NAMALWA (cell line): ENCODE results near the gene DSC3.
A peak's percentile ranks its signal among the peaks of the same experiment; 100 is the strongest.

Experiments used
- DNase-seq: peaks from one replicate; pipeline ENCODE4 v3.0.0-alpha.2; 2015; ENCODE audit warnings: low spot score

DSC3 gene

DNA sequence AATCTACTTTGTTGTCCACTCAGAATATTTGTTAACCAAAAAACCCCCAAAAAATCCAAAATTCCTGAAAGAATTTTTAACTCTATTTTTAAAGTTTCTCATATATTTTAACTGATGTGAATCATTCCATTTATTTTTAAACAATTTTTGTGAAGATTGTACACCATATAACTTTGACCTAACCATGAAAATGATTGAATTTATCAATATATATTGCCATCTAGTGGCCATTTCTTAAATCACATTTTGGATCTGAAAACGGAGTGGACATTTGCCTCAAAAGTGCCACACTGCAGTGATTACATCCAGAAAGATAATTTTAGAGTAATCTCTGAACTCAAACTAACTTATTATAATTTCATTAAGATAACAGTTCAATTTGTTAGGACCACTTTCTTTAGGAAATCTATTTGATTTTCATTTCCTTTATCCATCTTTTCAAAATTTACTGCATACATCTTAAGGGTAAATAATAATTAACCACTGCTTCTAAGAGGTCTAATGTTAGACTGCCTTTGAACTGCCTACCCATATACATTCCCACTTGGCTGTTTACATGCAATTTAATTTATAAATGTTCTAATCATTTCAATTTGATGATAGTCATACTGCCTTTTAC lies 71.1 kb downstream of the DSC3 start:
- DNase-seq: peak; percentile 65

DNA sequence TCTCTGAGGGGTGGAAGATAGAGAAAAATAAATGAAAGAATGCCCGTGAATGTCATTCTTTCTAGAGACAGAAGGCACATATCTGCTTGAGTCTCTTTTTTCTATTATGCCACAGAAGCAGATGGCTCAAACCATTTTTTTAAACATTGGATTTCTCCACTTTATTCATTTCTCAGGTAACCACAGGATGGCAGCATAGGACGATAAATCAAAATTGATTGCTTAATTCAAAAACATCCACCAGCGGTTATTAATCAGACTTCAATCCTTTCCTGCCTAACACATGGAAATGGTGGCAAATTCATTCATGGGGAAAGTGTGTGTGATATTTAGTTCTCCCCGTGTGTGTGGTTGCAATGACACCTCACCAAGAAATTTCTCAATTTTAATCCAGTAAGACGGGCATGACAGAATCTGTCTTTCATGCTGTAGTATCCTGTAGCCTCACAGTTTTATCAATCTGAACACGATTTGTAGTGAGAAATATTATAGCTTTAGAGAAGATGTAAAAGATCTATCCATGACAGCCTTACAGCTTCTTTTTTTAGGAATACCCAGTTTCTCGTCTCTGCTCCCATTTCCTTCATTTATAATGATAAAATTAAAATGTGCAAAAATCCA lies 72.2 kb downstream of the DSC3 start:
- DNase-seq: peak; percentile 61

DNA sequence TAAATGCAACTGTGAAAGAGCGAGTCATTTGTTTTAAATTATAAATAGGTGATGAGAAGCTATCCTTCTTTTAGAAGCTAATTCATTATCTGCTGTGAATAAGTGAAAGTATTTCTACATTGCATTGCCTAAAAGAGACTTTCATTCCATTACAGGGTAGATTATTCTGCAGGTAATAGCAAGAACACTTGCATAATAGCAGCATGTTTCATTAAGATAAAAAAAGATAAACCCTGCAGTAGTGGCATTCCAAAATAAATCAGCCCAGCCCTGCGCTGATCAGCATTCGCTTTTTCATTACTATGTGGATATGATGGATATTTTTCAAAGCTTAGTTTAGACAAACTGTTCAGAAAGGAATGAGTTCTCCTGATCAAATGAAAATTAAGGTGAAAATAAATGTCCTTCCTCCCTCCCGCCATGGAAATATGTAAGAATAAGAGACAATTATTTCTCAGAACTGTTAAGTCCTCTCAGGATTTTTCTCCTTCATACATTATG lies 72.8 kb downstream of the DSC3 start:
- no peak for DNase-seq

DNA sequence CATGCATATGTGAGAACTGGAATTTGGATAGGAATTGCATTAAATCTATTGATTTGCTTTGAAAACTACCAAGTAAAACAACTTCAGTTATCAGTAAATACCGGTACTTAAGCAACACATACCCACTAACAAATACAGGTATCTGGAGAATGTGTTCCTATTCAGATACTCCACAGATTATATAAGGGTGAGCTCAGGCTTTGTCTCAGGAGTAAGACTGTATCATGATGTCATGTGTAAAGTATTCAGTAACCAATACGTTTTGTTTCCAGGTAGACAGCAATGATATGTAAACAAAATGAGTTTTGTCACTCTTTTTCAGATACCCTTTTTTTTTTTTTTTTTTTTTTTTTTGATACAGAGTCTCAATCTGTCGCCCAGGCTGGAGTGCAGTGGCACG lies 74.8 kb downstream of the DSC3 start:
- DNase-seq: no peak

DNA sequence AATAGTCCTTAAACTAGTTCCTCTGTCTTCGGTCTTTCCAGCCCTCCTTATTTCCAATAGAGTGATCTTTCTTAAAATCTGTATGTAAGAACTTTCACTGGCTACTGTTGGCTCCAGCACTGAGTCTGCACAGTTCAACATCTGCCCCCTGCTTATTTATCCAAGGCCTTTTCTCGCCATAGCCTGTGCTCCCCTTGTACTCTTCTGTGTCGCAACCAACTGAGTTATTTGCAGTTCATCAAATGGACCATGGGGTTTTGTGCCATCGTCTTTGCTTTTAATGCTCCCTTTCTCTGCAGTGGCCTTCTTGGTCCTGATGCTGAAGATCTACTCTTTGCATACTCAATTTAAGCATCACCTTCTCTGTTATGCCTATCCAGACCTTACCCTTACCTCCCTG lies 77.3 kb downstream of the DSC3 start:
- DNase-seq: no peak

DNA sequence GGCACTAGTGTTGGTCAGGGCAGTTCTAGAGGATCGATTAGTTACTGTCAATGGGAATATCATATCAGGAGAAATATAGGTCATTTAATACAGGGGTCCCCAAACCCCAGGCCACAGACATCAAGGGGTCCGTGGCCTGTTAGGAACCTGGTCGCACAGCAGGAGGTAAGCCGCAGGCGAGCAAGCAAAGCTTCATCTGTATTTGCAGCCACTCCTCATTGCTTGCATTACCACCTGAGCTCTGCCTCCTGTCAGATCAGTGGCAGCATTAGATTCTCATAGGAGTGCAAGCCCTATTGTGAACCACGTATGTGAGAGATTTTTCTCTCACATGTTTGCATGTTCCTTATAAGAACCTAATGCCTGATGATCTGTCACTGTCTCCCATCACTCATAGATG lies 81.9 kb downstream of the DSC3 start:
- DNase-seq: no peak

DNA sequence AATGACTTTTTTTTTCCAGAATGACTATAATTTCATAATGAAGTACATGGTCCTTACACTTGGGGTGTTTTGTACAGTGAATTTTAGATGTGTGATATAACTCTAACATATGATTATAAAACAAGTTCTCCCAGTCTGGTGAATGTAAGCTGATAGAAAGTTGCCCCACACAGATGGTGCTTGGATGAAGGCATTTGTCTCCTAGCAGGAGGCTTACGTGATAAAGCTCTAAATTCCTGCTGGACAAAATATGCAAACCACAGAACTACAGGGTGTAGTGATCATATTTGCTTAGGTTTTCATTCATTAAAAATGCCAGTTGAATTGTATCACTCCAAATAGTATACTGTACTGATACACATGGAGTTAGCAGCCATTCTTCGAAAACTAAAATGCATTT lies 85.5 kb downstream of the DSC3 start:
- DNase-seq: no peak

DNA sequence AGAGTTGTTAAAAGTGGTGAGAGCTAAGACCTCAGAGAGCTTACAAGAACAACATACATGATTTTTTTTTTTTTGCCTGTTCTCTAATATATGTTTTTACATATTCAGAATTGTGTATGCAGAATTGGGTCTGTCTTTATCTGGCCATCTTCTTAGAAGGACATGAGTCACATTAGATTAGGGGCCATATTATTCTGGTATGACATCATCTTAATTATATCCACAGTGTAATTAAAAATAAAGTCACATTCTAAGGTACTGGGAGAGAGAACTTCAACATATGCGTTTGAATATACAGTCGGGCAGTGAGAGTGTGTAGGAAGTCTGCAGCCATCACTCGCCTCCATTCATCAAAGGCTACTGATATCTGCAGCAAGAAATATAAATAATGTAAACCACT lies 88.3 kb downstream of the DSC3 start:
- no peak for DNase-seq

DNA sequence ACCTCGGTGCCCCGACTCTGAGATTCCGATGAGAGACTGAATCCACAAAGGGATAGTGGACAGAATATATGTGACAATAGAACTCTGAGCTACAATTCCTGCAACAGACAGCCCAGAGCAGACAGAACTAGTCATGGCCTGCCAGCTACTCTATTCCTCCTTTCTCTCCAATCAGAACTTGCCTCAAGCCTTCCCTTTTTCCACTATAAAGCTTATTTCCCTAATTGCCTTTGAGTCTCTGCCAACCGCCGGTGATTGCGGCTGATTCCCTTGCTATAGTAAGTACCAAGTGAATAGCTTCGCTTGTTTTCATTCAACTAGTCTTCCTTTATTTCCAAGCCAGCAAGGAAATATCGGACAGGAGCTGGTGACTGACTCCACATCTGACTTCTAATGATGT lies 96.8 kb downstream of the DSC3 start:
- no peak for DNase-seq

DNA sequence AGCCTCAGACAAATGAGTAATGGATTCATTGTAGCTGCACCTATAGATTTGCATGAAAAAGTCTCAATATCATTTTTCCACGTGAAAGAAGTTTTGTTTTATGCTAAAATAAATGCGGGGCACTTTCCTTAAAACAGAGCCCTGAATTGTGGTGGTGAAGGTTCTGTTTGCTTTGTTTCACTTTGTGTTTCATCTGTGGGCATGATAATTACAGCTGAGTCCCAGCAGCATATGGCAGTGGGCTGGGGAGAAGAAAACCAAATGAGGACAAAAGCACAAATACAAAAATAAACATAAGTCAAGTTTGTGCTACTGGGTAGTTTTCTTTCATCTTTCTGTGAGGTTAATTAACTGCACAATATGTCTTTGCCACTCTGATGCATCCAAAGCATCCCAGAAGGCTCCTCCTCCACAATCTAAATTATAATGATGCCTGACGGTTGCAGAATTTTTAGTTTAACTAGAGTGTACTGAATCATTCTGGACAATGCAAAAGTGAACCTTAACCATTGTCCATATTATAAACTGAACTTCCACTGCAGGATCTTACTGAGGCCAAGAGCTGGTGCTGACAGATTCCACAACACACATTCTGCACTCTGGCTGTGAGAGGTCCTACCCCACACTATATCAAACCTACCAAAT lies 97.6 kb downstream of the DSC3 start:
- no peak for DNase-seq

DNA sequence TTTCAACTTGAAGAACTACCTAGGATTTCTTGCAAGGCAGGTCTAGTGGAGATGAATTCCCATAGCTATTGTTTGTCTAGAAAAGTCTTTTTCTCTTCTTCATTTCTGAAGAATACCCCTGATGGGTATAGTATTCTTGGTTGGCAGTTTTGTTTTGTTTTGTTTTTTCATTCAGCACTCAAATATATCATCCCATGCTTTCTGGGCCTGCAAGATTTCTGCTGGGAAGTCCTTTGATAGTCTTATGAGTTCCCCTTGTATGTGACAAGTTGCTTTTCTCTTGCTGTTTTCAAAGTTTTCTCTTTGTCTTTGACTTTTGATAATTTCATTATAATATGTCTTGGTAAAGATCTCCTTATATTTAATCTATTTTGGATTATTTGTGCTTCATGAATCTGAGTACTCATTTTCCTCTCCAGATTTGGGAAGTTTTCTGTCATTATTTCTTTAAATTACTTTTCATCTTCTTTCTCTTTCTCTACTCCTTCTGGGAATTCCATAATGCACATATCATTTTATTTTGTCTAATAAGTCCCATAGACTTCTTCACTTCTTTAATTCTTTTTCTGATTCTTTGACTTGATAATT lies 101.5 kb downstream of the DSC3 start:
- no peak for DNase-seq
